NCI-H2107 treated with DMSO at 0.1 percent for 48 hours (cell line): ENCODE measurements around the gene DLX6.
"Not testable (repeated sequence)": the region's sequence is repeated elsewhere in the genome, so short reads cannot be mapped to it uniquely, and the experiment has no call there.

ENCODE experiments used
- DNase-seq: peaks from one replicate; lab custom pipeline; 2025; ENCODE audit not compliant: unreplicated experiment; lab: John Stamatoyannopoulos, UW

Gene DLX6

DNA sequence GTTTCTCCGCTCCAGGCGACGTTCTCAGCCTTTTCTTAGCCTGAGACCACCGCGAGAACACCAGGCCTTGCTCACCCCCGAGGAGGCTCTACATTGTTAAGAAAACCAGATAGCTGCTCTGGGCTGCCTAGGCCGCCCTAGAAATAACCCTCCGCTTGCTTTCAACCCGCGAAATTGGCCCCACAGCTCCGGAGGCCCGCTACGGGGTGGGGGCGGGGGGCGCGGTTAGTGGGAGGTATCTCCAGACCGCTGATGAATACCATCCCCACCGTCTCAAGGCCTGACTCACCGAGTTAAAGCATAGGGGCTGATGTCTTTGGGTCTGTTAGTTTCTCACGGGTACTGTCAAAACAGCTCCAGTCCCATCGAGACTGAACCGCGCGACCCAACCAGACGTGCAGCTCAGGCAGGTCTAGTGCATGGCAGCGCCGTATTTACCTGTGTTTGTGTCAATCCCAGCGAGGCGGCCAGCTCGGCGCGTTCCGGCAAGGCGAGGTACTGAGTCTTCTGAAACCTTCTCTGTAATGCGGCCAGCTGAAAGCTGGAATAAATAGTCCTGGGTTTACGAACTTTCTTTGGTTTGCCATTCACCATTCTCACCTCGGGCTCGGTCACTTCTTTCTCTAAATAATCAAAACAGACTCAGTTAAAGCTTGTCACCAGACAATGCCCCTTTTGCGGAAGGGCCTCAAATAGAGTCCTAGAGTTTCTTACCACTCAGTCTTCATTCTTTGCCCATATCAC is 16.6 kb downstream of the DLX6 start:
- no peak for DNase-seq

DNA sequence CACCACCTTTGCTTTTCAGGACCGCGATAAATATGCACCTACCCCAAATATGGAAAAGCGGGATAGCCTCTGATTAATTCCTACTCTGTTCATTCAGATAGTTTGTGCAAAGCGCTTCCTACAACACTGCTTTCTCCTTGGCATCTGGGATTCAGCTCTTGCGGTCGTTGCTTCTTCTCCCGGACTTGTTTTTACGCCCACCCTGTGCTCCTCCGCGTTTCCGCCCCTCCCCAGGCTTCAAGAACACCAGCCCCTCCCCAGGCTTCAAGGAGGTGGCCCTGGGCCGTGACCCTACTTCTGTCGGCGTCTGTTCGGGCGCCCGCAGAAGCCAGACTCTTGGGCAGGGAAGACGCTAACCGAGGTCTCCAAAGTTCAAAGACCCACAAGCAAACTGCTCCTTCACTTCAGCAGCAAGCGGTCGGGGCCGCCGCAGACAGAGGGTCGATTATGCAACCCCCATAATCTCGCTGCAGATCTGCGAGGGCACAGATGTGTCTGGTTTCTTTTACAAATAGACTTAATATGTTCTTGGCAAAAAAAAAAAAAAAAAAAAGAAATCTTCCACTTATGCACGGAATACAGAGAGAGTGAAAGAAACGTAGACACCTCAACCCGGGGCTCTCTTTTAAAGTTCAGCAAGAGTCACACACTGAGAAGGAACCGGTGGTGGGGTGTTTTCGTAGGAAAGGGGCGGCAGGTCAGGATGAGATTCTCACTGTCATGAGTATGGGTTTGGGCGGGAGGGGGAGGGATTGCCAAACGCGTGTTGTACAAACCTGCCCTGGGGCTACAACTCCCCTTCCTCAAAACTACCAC is 17.3 kb downstream of the DLX6 start:
- no peak for DNase-seq

- DNase-seq = peak; percentile 63
Observed at GRCh38 chr7:97024209-97025129, 19.1 kb downstream of the DLX6 start, which contains the start of gene DLX5. Gene DLX5, minus strand, starts transcription at chr7:97024831. Its CDS starts 208 bp downstream, at chr7:97024623.

DNA sequence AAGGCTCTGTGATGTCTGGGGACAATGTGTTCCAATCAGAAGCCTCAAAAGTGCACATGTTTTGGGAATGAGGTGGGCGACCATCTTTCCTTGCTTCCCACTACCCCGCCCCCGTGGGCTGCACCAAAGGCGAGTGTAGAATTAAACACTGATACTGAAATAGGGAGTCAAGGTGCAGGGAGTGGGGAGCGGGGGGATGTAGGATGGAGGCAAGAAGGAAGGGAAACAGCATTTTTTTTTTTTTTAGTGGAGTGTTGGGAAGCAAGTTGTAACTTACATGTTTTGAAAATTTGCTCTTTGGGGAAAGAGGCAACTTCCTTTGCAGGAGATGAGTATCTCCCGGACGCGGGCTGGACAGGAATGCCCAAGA is 19.8 kb downstream of the DLX6 start:
- no peak for DNase-seq

- DNase-seq = no peak
Observed at GRCh38 chr7:97025983-97026714, 20.8 kb downstream of the DLX6 start.

- no peak for DNase-seq
Observed at GRCh38 chr7:97026715-97027426, 21.5 kb downstream of the DLX6 start.

- peak; percentile 80 for DNase-seq
Observed at GRCh38 chr7:97027427-97028234, 22.3 kb downstream of the DLX6 start.

- DNase-seq = not testable (repeated sequence)
Observed at GRCh38 chr7:97034213-97034852, 29.0 kb downstream of the DLX6 start.

DNA sequence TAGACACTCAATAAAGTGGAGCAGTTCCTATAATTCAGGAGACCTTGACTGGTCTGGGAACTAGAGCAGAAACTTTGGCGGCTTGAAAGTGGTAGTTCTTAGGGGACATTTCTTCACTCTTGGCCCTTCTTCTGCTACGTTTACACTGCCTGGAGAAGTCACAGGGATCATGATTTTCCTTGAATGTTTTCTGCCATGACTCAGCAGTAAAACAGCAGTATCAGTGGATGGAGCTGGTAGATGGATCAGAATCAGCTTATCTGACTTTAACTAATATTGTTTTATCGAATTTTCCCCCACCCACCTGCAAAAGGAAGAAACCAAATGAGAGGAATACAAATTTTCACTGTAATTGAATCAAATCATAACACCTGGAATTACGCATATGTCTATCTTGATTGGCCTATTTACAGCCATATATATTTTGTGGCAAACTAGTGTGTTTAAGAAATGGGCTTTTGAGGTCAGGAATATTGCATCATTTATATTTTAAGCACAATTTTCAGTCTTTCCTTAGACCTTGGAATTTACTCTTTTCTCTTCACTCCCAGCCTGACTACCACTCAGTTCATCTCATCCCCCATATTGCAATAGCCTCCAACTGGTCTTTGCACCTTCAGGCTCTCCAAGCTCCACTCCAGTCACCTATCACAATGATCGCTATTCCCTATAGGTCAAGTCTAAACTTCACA is 34.2 kb downstream of the DLX6 start:
- no peak for DNase-seq

- no peak for DNase-seq
Observed at GRCh38 chr7:97043281-97043680, 37.9 kb downstream of the DLX6 start.
